ENCODE results near the gene HARBI1.

HARBI1 gene

GRCh38 chr11:46560300-46560991, 56.6 kb downstream of the HARBI1 start:
- peak overlapping the region in 6 of 7 experiments; percentile 12 to 34 (median 20) for H3K4me3 ChIP-seq
- H3K27ac ChIP-seq = peak overlapping the region in 20 of 21 experiments; percentile 57 to 88 (median 75)

GRCh38 chr11:46559815-46560214, 57.2 kb downstream of the HARBI1 start:
- Histone ChIP-seq H3K4me3 (peak overlapping the region in 1 of 7 experiments; percentile 34), H3K27ac (peak overlapping the region in 17 of 21 experiments; percentile 57 to 88 (median 76))

- H3K4me3 ChIP-seq = no peak overlapping the region
- H3K27ac ChIP-seq = no peak overlapping the region
Measured at GRCh38 chr11:46557684-46558151, 59.3 kb downstream of the HARBI1 start.

GRCh38 chr11:46555267-46556054, 61.6 kb downstream of the HARBI1 start:
- peak overlapping the region in 9 of 21 experiments; percentile 5 to 74 (median 60) for H3K27ac ChIP-seq
- H3K4me3 ChIP-seq = no peak overlapping the region

- Histone ChIP-seq H3K4me3 (no peak overlapping the region), H3K27ac (peak overlapping the region in 18 of 21 experiments; percentile 5 to 74 (median 58))
Measured at GRCh38 chr11:46554213-46555147, 62.5 kb downstream of the HARBI1 start.

- no peak overlapping the region for H3K4me3 ChIP-seq
- H3K27ac ChIP-seq = peak overlapping the region in 13 of 21 experiments; percentile 2 to 71 (median 49)
Measured at GRCh38 chr11:46553814-46554212, 63.2 kb downstream of the HARBI1 start.

All from skin epidermis (tissue), 12 donors.